HL-60 (cell line): ENCODE data around the gene SLC27A2.

ENCODE experiments used
- POLR2AphosphoS5 ChIP-seq: IDR thresholded peaks from 2 replicates; pipeline ENCODE4 v1.6.1; 2012; ENCODE audit warnings: low read depth
- TF ChIP-seq, protein P1 (sequence below): IDR thresholded peaks from one replicate; pipeline ENCODE4 v1.5.1; 2011; ENCODE audit warnings: low read length, control low read depth, inconsistent platforms; ENCODE audit not compliant: insufficient read depth
- TF ChIP-seq, protein P2 (sequence below): IDR thresholded peaks from 2 replicates; pipeline ENCODE4 v1.6.1; 2012; ENCODE audit warnings: low read depth; ENCODE audit not compliant: insufficient replicate concordance

DNA sequence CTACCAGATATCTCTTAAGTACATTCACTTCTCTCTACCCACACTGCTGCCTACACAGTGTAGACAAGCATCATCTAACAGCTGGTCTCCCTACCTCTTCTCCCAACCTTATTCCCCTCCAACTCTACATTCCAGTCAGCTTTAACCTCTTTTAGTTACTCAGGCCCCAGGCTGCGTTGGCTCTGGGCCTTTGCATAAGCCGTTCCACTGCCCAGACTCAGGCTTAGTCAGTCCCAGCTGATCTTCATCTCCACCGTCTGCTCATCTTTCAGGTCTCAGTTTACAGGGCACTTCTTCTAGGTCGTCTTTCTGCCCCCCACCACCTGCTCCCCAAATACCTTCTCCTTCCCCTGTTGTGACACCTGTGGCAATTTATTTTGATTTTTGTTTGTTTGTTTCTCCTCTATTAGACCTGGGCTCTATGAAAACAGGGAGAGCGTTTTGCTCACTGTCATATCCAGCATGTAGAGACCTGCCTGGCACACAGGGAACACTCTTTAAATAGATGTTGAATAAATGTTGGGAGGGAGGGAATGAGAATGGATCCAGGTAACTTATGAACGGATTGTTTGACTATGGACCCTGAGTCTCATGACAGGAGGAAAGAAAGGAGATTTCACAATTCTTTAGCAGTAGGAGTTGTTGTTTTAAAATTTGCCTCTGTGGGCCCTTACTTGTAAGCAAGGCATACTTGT lies 11.1 kb downstream of the SLC27A2 start:
- TF ChIP-seq, protein P1, sequence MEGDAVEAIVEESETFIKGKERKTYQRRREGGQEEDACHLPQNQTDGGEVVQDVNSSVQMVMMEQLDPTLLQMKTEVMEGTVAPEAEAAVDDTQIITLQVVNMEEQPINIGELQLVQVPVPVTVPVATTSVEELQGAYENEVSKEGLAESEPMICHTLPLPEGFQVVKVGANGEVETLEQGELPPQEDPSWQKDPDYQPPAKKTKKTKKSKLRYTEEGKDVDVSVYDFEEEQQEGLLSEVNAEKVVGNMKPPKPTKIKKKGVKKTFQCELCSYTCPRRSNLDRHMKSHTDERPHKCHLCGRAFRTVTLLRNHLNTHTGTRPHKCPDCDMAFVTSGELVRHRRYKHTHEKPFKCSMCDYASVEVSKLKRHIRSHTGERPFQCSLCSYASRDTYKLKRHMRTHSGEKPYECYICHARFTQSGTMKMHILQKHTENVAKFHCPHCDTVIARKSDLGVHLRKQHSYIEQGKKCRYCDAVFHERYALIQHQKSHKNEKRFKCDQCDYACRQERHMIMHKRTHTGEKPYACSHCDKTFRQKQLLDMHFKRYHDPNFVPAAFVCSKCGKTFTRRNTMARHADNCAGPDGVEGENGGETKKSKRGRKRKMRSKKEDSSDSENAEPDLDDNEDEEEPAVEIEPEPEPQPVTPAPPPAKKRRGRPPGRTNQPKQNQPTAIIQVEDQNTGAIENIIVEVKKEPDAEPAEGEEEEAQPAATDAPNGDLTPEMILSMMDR = no peak
- TF ChIP-seq POLR2AphosphoS5 = no peak
- TF ChIP-seq, protein P2, sequence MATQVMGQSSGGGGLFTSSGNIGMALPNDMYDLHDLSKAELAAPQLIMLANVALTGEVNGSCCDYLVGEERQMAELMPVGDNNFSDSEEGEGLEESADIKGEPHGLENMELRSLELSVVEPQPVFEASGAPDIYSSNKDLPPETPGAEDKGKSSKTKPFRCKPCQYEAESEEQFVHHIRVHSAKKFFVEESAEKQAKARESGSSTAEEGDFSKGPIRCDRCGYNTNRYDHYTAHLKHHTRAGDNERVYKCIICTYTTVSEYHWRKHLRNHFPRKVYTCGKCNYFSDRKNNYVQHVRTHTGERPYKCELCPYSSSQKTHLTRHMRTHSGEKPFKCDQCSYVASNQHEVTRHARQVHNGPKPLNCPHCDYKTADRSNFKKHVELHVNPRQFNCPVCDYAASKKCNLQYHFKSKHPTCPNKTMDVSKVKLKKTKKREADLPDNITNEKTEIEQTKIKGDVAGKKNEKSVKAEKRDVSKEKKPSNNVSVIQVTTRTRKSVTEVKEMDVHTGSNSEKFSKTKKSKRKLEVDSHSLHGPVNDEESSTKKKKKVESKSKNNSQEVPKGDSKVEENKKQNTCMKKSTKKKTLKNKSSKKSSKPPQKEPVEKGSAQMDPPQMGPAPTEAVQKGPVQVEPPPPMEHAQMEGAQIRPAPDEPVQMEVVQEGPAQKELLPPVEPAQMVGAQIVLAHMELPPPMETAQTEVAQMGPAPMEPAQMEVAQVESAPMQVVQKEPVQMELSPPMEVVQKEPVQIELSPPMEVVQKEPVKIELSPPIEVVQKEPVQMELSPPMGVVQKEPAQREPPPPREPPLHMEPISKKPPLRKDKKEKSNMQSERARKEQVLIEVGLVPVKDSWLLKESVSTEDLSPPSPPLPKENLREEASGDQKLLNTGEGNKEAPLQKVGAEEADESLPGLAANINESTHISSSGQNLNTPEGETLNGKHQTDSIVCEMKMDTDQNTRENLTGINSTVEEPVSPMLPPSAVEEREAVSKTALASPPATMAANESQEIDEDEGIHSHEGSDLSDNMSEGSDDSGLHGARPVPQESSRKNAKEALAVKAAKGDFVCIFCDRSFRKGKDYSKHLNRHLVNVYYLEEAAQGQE = no peak
